Spleen (tissue), 7 donors: Measurements from ENCODE around the gene RABGGTA.

Experiments
- POLR2A ChIP-seq, 3 donors: fragments of 450-650 bp; IDR thresholded peaks; one replicate each; pipeline ENCODE4 v1.5.1; 2017; ENCODE audit warnings: antibody characterized with exemption in 3 of 3, mild to moderate bottlenecking in 1 of 3
- POLR2AphosphoS5 ChIP-seq, 3 donors: sonication (generic); formaldehyde crosslinking; IDR thresholded peaks; one replicate each; pipeline ENCODE4 v1.5.1; 2017; ENCODE audit warnings: antibody characterized with exemption in 3 of 3
- TF ChIP-seq, protein P1 (sequence below), 11 experiments: fragments of 200-600 bp in 7 of 11; fragments of 450-650 bp in 4 of 11; sonication (generic) in 4 of 11; IDR thresholded peaks in 8 of 11; conservative IDR thresholded peaks in 3 of 11; 1 replicate in 7 of 11; 2 replicates in 4 of 11; pipeline versions ENCODE4 v1.4.0 to v1.8.0; 2016 to 2021; ENCODE audit warnings: antibody characterized with exemption in 11 of 11, inconsistent platforms in 4 of 11, mild to moderate bottlenecking in 1 of 11
- donor health status: DM: no; HTN: no; CAD: no; lungs with moderate emphysema.
- donor health status: DM: no; HTN: no; CAD: no.
- donor health status: DM: no; HTN: no; CAD: no.

DNA sequence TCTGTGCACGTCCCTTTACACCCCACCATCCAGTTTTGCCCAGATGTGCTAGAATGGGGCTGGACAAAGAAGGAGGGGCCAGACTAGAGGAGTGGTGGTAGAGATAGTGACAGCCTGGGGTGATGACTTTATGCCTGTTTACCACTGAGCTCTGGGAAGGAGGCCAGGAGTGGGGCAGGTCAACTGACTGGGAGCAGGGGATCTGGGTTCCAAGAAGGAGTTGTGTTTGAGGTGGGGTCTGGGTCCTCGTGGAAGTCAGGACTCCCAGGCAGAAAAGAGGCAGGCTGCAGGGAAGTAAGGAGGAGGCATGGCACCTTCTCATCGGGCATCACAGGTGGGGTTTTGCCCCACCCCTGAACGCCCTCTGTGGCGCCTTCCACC is 38.9 kb upstream of the RABGGTA start:
- TF ChIP-seq, protein P1, sequence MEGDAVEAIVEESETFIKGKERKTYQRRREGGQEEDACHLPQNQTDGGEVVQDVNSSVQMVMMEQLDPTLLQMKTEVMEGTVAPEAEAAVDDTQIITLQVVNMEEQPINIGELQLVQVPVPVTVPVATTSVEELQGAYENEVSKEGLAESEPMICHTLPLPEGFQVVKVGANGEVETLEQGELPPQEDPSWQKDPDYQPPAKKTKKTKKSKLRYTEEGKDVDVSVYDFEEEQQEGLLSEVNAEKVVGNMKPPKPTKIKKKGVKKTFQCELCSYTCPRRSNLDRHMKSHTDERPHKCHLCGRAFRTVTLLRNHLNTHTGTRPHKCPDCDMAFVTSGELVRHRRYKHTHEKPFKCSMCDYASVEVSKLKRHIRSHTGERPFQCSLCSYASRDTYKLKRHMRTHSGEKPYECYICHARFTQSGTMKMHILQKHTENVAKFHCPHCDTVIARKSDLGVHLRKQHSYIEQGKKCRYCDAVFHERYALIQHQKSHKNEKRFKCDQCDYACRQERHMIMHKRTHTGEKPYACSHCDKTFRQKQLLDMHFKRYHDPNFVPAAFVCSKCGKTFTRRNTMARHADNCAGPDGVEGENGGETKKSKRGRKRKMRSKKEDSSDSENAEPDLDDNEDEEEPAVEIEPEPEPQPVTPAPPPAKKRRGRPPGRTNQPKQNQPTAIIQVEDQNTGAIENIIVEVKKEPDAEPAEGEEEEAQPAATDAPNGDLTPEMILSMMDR (IDR thresholded peaks at IDR 0.05 in 8 of 11, conservative IDR thresholded peaks at IDR 0.05 in 3 of 11), result no peak
- no peak for TF ChIP-seq POLR2AphosphoS5 (IDR thresholded peaks at IDR 0.05)
- no peak for TF ChIP-seq POLR2A (IDR thresholded peaks at IDR 0.05)
